Measurements from ENCODE around the gene PLEKHN1. TPM values are rescaled to one million over a fixed set of nuclear protein-coding genes. Genes with fewer than 3 reads are reported as not detected.

The PLEKHN1 gene
- polyA plus RNA-seq, 6 donors from 2014 or later, result not detected

DNA sequence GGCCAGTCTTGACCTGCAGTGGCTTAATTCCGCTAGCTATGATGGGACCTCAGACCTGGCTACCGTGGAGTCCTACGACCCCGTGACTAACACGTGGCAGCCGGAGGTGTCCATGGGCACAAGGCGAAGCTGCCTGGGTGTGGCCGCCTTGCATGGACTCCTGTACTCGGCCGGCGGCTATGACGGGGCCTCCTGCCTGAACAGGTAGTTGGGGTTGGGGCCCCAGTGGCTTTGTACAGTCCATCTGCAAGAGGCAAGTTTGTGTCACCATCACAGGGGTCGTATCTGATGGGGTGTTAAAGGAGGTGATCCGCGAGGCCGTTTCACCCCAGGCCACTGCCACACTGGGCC lies 3.0 kb upstream of the PLEKHN1 start:
- peak overlapping the region in 1 of 6 donors; percentile 42 for H3K27ac Mint-ChIP-seq
- ATAC-seq (ENCODE audit: low read depth in 2 of 2) (no peak), DNase-seq (no peak)
- peaks cover 4 to 11% (median 5%) of the 10 kb centered on the region in 3 donors for H3K4me1 Mint-ChIP-seq
- H3K36me3 Mint-ChIP-seq, result no peaks in the 10 kb centered on the region
- H3K9me3 Mint-ChIP-seq, result no peaks in the 10 kb centered on the region
- H3K27me3 Mint-ChIP-seq, result peaks cover under 1 to 3% (median 2%) of the 10 kb centered on the region in 3 donors
- peak overlapping the region in 4 of 8 donors; percentile 15 to 78 (median 44) for H3K4me3 Mint-ChIP-seq

DNA sequence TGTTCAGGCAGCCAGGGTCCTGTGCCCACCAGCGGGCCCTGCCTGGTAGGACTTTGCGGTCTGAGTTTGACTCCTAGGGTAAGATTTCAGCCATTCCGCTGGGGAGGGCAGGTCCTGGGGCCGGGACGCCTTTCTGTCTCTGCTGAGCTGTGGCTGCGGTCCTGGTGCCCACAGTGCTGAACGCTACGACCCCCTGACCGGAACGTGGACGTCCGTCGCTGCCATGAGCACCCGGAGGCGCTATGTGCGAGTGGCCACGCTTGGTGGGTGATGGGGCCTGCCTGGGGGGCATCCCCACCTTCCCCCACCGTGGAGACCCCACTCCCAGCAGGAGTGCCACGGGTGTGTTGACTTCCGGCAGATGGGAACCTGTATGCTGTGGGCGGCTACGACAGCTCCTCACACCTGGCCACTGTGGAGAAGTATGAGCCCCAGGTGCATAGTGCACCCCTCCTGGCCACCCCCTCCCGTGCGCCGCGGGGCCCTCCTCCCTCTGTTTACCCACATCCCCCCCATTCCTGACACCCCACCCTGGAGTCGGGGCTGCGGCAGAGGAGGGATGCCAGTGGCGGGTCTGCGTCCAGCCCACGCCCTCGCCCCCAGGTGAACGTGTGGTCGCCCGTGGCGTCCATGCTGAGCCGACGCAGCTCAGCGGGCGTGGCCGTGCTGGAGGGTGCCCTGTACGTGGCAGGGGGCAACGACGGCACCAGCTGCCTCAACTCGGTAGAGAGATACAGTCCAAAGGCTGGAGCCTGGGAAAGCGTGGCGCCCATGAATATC lies 2.3 kb upstream of the PLEKHN1 start:
- no peak for DNase-seq
- Mint-ChIP-seq H3K4me3 (peak overlapping the region in 4 of 8 donors; percentile 15 to 78 (median 38)), H3K9me3 (no peaks in the 10 kb centered on the region), H3K4me1 (peaks cover 0 to 7% (median 4%) of the 10 kb centered on the region in 3 donors), H3K36me3 (no peaks in the 10 kb centered on the region), H3K27ac (no peak overlapping the region), H3K27me3 (peaks cover 7 to 9% (median 9%) of the 10 kb centered on the region in 3 donors)
- no peak for ATAC-seq (ENCODE audit: low read depth in 2 of 2)

DNA sequence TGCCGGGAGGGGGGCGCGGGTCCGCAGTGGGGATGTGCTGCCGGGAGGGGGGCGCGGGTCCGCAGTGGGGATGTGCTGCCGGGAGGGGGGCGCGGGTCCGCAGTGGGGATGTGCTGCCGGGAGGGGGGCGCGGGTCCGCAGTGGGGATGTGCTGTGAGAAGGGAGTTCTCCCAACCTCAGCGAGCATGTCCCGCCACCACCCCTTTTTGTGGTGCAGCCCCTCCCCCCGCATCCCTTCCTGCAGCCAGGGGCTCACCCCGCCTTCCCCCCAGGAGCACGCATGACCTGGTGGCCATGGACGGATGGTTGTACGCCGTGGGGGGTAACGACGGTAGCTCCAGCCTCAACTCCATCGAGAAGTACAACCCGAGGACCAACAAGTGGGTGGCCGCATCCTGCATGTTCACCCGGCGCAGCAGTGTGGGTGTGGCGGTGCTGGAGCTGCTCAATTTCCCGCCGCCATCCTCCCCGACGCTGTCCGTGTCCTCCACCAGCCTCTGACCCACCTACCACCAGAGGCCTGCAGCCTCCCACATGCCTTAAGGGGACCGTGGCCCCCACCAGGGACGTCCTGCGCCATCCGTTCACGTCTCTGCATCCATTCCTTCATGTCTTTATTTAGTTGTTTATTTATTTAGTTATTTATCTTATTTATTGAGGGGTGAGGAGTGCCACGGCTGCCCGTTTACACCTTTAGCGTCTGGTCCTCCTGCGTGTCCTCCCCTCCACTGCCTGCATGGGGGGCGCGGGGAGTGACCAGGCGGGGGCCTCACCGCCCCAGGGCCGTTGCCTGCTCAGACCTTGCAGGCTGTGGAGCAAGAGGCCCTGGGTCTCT lies 1.4 kb upstream of the PLEKHN1 start:
- H3K27me3 Mint-ChIP-seq, result peaks cover 17 to 19% (median 18%) of the 10 kb centered on the region in 3 donors
- peaks cover 4 to 7% (median 4%) of the 10 kb centered on the region in 3 donors for H3K4me1 Mint-ChIP-seq
- H3K4me3 Mint-ChIP-seq, result peak overlapping the region in 6 of 8 donors; percentile 47 to 80 (median 66)
- H3K27ac Mint-ChIP-seq, result peak overlapping the region in 1 of 6 donors; percentile 42
- no peak for DNase-seq
- no peaks in the 10 kb centered on the region for H3K9me3 Mint-ChIP-seq
- no peak for ATAC-seq (ENCODE audit: low read depth in 2 of 2)
- no peaks in the 10 kb centered on the region for H3K36me3 Mint-ChIP-seq

DNA sequence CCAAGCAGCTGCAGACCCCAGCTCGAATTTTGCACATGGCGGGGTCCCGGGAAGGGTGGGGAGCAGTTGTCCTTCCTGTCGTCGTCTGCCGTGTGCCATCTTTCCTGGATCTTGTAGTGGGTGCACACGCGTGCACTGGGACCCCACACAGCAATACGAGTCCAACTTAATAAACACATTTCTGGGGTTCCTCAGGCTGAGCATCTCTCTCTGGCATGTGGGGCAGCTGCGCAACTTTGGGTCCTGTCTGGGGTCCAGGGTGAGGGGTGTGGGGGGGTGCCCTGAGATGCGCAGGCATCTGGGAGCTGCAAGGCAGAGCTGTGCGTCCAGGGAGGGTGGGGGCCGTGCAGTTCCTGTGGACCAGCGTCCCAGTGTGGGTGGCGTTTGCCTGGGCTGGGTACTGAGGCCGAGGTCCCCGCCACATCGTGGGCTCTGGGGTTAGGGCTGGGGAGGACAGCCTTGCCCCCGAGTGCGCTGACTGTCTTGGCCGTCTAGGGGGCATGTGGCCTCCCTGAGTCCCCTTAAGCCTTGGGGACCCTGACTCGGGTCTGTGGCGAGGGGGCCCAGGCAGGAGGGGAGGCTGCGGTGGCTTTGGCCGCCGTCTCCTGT lies 652 bp upstream of the PLEKHN1 start:
- peak overlapping the region in 1 of 6 donors; percentile 7 for H3K27ac Mint-ChIP-seq
- peak overlapping the region in 5 of 8 donors; percentile 62 to 80 (median 70) for H3K4me3 Mint-ChIP-seq
- H3K36me3 Mint-ChIP-seq, result no peaks in the 10 kb centered on the region
- peaks cover 18 to 20% (median 20%) of the 10 kb centered on the region in 3 donors for H3K27me3 Mint-ChIP-seq
- H3K9me3 Mint-ChIP-seq, result no peaks in the 10 kb centered on the region
- H3K4me1 Mint-ChIP-seq, result peaks cover 3 to 4% (median 4%) of the 10 kb centered on the region in 3 donors
- ATAC-seq (ENCODE audit: low read depth in 2 of 2) (no peak), DNase-seq (no peak)

DNA sequence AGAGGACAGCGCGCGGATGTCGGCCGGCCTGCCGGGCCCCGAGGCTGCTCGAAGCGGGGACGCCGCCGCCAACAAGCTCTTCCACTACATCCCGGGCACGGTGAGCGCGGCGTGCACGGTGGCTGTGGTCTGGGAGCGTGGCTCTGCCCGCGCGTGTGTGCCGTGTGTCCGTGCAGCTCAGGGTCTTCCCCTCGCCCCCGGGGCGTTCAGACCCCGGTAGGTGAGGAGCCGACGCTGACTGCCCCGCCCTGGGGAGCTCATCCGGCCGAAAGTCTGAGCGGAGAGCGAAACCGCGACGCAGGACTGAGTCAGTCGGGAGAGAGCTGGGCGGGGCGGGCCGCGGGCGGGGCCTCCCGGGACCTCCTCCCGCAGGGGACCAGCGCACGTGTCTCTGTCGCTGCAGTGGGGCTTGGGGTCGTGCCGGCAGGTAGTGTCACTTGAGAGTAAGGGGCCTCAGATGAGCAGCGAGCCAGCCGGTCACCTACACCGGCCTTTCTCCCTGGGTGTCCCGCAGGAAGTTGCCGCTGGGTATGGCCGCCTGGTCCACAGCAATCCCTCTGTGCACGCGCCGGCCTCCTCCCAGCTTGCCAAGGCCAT lies 520 bp downstream of the PLEKHN1 start:
- Mint-ChIP-seq H3K27me3 (peaks cover 18 to 26% (median 20%) of the 10 kb centered on the region in 3 donors), H3K4me3 (peak overlapping the region; percentile 57 to 89 (median 80)), H3K4me1 (peaks cover 3 to 4% (median 4%) of the 10 kb centered on the region in 3 donors), H3K36me3 (no peaks in the 10 kb centered on the region), H3K9me3 (no peaks in the 10 kb centered on the region), H3K27ac (no peak overlapping the region)
- ATAC-seq (ENCODE audit: low read depth in 2 of 2) (peak; percentile 77), DNase-seq (peak; percentile 48)

DNA sequence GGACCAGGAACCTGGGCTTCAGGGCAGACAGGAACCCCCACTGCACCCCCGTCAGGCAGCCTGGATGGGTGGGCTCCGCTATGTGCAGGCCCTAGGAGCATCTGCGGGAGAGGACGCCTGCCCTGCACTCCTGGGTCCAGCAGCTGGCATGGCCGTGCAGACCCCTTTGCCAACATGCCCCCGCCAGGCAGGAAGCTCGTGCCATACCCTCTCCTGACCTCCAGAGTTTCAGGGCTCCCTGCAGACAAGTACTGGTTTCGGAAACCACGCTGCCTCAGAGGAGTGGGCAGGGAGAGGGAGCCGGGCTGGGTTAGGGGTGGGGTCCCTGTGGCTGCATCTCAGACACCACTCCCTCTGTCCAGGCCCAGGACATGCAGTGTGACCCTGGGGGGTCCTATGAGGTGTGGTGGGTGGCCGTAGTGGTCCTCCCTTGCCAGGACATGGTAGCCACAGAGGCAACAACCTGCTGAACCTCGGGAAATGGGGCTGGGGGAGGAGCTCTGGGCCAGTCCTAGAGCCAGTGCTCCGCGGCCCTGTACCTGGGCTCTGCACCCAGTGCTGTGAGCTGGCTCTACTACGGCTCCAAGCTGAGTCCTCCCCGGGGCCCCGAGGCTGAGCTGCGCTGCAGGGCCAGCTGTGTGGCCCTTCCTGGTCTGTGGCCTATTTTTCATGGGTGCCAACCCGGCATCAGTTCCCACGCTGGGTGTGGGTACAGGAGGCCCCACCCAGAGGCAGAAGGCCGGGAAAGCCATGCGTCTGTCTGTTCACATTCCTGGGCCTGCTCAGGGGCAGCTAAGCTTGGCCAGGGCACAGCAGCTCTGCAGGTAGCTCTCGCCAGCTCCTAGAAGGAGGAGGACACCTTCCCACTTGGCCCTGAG lies 1.4 kb downstream of the PLEKHN1 start:
- ATAC-seq (ENCODE audit: low read depth in 2 of 2) (no peak), DNase-seq (no peak)
- Mint-ChIP-seq H3K27me3 (peaks cover 18 to 26% (median 20%) of the 10 kb centered on the region in 3 donors), H3K36me3 (no peaks in the 10 kb centered on the region), H3K27ac (no peak overlapping the region), H3K4me1 (peaks cover 0 to 4% (median 0%) of the 10 kb centered on the region in 3 donors), H3K9me3 (no peaks in the 10 kb centered on the region), H3K4me3 (peak overlapping the region in 7 of 8 donors; percentile 21 to 89 (median 68))

DNA sequence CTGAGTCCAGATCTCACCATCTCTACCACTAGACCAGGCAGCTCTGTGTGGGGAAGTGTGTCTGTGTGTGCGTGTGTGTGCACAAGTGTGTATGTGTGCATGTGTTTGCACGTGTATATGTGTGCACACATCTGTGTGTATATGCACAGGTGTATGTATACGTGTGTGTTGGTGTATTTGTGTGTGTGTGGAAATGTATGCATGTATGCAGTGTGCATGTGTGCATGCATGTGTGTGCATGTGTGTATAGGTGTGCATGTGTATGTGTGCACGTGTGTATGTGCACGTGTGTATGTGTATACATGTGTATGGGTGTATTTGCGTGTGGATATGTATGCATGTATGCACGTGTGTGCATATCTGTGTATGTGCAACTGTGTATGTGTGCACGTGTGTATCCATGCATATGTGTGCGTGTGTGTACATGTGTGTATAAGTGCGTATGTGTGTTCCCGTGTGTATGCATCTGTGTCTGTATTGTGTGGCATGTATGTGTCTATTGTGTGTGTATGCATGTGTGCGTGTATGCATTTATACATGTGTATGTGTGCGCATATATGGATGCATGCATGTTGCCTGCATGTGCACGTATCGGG lies 3.1 kb downstream of the PLEKHN1 start:
- DNase-seq (no peak), ATAC-seq (ENCODE audit: low read depth in 2 of 2) (no peak)
- no peaks in the 10 kb centered on the region for H3K36me3 Mint-ChIP-seq
- peaks cover 18 to 35% (median 20%) of the 10 kb centered on the region in 3 donors for H3K27me3 Mint-ChIP-seq
- peaks cover 0 to 4% (median 0%) of the 10 kb centered on the region in 3 donors for H3K4me1 Mint-ChIP-seq
- no peaks in the 10 kb centered on the region for H3K9me3 Mint-ChIP-seq
- no peak overlapping the region for H3K27ac Mint-ChIP-seq
- peak overlapping the region in 2 of 8 donors; percentile 12 to 67 for H3K4me3 Mint-ChIP-seq

DNA sequence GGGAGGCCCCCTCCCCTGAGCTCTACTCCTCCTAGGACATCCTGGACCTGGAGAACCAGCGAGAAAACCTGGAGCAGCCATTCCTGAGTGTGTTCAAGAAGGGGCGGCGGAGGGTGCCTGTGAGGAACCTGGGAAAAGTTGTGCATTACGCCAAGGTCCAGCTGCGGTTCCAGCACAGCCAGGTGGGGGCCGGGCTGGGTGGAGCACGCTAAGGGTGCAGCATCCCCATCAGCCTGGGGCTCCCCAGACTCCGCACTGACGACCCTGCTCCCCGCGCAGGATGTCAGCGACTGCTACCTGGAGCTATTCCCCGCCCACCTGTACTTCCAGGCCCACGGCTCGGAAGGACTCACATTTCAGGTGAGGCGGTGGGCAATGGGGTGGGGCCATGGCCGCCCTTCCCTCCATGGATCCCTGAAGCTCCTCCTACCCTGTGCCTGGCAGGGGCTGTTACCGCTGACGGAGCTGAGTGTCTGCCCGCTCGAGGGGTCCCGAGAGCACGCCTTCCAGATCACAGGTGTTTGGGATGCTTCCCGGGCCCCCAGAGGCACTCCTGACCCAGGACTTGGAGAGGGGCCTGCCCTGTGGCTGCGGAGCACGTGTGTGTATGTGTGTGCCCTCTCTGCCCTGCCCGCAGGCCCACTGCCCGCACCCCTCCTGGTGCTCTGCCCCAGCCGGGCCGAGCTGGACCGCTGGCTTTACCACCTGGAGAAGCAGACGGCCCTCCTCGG lies 4.1 kb downstream of the PLEKHN1 start:
- H3K4me3 Mint-ChIP-seq, result no peak overlapping the region
- H3K4me1 Mint-ChIP-seq, result peaks cover 0 to 4% (median 1%) of the 10 kb centered on the region in 3 donors
- no peak for DNase-seq
- H3K9me3 Mint-ChIP-seq, result no peaks in the 10 kb centered on the region
- H3K27ac Mint-ChIP-seq, result no peak overlapping the region
- H3K27me3 Mint-ChIP-seq, result peaks cover 18 to 45% (median 30%) of the 10 kb centered on the region in 3 donors
- no peak for ATAC-seq (ENCODE audit: low read depth in 2 of 2)
- no peaks in the 10 kb centered on the region for H3K36me3 Mint-ChIP-seq

DNA sequence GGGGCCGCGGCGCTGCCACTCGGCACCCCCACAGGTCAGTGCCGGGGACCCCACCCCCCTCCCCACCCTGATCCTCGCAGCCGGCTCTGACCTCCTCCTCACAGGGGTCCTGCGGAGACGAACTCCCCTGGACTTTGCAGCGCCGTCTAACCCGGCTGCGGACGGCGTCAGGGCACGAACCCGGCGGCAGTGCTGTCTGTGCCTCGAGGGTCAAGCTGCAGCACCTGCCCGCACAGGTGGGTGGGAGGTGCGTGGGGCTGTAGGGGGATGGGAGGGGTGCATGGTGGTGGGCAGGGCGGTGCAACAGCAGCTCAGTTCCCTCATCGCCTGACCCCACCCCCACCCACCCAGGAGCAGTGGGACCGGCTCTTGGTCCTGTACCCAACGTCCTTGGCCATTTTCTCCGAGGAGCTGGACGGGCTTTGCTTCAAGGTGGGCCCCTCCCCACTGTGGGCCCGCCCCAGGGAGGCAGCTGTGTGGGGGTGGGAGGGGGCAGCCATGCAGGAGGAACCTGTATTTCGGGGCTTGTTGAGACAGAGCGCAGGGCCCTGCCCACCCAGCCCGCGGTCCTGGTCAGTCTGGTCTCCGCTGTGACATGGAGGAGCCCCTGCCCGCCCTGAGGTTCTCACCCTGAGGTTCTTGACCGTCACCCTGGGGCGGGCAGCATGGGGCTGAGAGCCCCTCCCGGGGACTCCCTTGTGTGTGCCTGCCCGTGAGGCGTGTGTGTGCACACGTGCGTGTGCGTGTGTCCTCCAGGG lies 4.9 kb downstream of the PLEKHN1 start:
- ATAC-seq (ENCODE audit: low read depth in 2 of 2) (no peak), DNase-seq (no peak)
- Mint-ChIP-seq H3K4me3 (no peak overlapping the region), H3K27ac (no peak overlapping the region), H3K9me3 (no peaks in the 10 kb centered on the region), H3K4me1 (peaks cover 0 to 10% (median 8%) of the 10 kb centered on the region in 3 donors), H3K36me3 (no peaks in the 10 kb centered on the region), H3K27me3 (peaks cover 18 to 53% (median 38%) of the 10 kb centered on the region in 3 donors)

DNA sequence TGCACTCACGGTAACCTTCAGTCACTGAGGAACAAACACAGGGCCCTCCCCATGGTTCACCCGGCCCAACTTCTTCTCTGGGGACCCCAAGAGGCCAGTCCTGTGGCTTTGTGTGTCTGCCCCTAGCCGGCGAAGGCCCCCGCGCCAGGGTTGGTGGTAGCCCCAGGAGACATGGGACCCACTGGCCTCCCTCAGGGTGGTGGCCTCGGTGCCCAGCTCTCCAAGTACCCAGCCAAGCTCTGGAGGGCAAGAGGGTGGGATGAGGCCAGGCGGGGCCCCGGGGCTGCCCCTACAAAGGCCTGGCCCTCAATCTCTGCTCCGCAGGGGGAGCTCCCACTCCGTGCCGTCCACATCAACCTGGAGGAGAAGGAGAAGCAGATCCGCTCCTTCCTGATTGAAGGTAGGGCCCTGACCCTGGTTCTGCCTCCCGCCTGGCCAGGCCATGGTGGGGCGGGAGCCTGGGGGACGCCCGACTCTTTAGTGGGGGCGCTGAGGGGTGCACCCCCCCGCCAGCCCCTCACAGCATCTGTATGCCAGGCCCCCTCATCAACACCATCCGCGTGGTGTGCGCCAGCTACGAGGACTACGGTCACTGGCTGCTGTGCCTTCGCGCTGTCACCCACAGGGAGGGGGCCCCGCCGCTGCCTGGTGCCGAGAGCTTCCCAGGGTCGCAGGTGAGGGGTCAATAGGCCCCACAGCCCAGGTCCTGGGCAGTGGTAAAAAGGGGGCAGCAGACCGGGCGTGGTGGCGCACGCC lies 5.6 kb downstream of the PLEKHN1 start:
- no peak for ATAC-seq (ENCODE audit: low read depth in 2 of 2)
- Mint-ChIP-seq H3K4me1 (peaks cover 0 to 10% (median 8%) of the 10 kb centered on the region in 3 donors), H3K27ac (no peak overlapping the region), H3K27me3 (peaks cover 18 to 53% (median 38%) of the 10 kb centered on the region in 3 donors), H3K9me3 (no peaks in the 10 kb centered on the region), H3K36me3 (no peaks in the 10 kb centered on the region), H3K4me3 (no peak overlapping the region)
- DNase-seq, result no peak

Data from naive B cell (primary cell).